Gastroesophageal sphincter (tissue), 3 donors: ENCODE results near the gene LRP1B.

Experiments used
- CTCF ChIP-seq, 4 experiments: fragments of 200-600 bp in 2 of 4; fragments of 450-650 bp in 2 of 4; sonication (generic) in 1 of 4; IDR thresholded peaks; one replicate each; pipeline ENCODE4 v1.5.1; 2017 to 2019; ENCODE audit warnings: antibody characterized with exemption in 4 of 4, mild to moderate bottlenecking in 2 of 4, moderate library complexity in 2 of 4
- EP300 ChIP-seq: sonication (generic); formaldehyde crosslinking; IDR thresholded peaks from one replicate; pipeline ENCODE4 v1.6.1; 2017; ENCODE audit warnings: antibody characterized with exemption, mild to moderate bottlenecking
- POLR2A ChIP-seq, 2 donors: fragments of 450-650 bp; IDR thresholded peaks; one replicate each; pipeline ENCODE4 v1.6.1; 2017; ENCODE audit warnings: antibody characterized with exemption in 2 of 2, mild to moderate bottlenecking in 2 of 2, moderate library complexity in 1 of 2
- POLR2AphosphoS5 ChIP-seq: sonication (generic); formaldehyde crosslinking; IDR thresholded peaks from one replicate; pipeline ENCODE4 v1.6.1; 2017; ENCODE audit warnings: antibody characterized with exemption

GRCh38 chr2:140489193-140489592 lies 1641.6 kb downstream of the LRP1B start:
- TF ChIP-seq CTCF (IDR thresholded peaks at IDR 0.05) (no peak), POLR2AphosphoS5 (no peak), EP300 (no peak), POLR2A (IDR thresholded peaks at IDR 0.05) (no peak)
